Lower leg skin (tissue), 4 donors: Measurements from ENCODE around the gene CCK. TPM values are rescaled to one million over a fixed set of nuclear protein-coding genes. Genes with fewer than 3 reads are reported as not detected.

ENCODE experiments used
- DNase-seq, 2 donors: peaks; one replicate each; pipeline ENCODE4 v3.0.0-alpha.2; 2019; ENCODE audit warnings: low spot score in 2 of 2
- H3K4me3 ChIP-seq: fragments of 200-600 bp; sonication (generic); 2 replicates; pipeline ENCODE4 v1.5.1; 2017; ENCODE audit warnings: mild to moderate bottlenecking, low read depth; ENCODE audit not compliant: poor library complexity, severe bottlenecking
- CTCF ChIP-seq, 3 donors: fragments of 450-650 bp; IDR thresholded peaks; one replicate each; pipeline ENCODE4 v1.5.1; 2016; ENCODE audit warnings: antibody characterized with exemption in 3 of 3, mild to moderate bottlenecking in 3 of 3, moderate library complexity in 2 of 3
- POLR2A ChIP-seq, 2 donors: fragments of 450-650 bp; IDR thresholded peaks; one replicate each; pipeline ENCODE4 v1.6.1; 2016 to 2017; ENCODE audit warnings: antibody characterized with exemption in 2 of 2, mild to moderate bottlenecking in 1 of 2, moderate library complexity in 1 of 2
- WGBS, 2 donors: methylation state at CpG; one replicate each; pipeline ENCODE4 v1.1.5; 2018; 5-methylcytosine and 5-hydroxymethylcytosine counted together
- intact Hi-C: fragments of 100-400 bp; cut with DNase I; formaldehyde crosslinking; loops from one replicate; pipeline ENCODE4 v1.15.0; 2023; ENCODE audit warnings: low total_unique reads
- total RNA-seq, 4 donors: library from RNA; depleted of rRNA; stranded (reverse); fragments of >200 nt; gene quantifications; one replicate each; pipeline ENCODE4 v1.1.0, GENCODE V29; 2016

CCK gene
- total RNA-seq, 4 donors from 2014 or later = 0.91 TPM; not detected in 3

DNA sequence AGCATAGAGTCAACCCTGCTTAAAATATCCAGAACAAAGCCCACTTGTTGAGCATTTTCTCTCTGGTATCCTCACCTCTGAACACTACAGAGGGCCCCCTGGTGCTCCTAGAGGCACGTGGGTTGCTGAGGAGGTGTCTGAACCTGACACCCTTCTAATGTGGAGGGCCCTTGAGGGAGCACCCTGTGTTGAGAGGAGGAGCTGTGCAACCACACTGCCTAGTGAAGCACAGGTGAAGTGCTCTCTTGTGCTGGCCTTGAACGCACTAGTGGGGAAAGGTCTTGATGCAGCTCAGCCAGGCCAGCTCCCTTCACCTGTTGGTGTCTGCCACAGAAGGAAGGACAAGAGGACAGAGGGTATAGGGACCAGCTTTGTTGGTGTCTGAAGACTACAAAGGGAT lies 51.9 kb downstream of the CCK start:
- WGBS, 2 donors = 76 to 83% methylated on average over 2 of the region's 2 CpGs
- intact Hi-C loops = no loop called here
- TF ChIP-seq CTCF (IDR thresholded peaks at IDR 0.05) (no peak), POLR2A (IDR thresholded peaks at IDR 0.05) (no peak)

GRCh38 chr3:42213417-42213816 lies 52.6 kb downstream of the CCK start:
- TF ChIP-seq CTCF (IDR thresholded peaks at IDR 0.05) (no peak), POLR2A (IDR thresholded peaks at IDR 0.05) (no peak)
- intact Hi-C loops = no loop called here
- no peak for DNase-seq
- 77 to 80% methylated on average over 6 of the region's 6 CpGs for WGBS, 2 donors
- H3K4me3 ChIP-seq = no peak overlapping the region

More for the DNA sequence above, 51.9 kb downstream of the CCK start:
- no peak for DNase-seq
- no peak overlapping the region for H3K4me3 ChIP-seq

DNA sequence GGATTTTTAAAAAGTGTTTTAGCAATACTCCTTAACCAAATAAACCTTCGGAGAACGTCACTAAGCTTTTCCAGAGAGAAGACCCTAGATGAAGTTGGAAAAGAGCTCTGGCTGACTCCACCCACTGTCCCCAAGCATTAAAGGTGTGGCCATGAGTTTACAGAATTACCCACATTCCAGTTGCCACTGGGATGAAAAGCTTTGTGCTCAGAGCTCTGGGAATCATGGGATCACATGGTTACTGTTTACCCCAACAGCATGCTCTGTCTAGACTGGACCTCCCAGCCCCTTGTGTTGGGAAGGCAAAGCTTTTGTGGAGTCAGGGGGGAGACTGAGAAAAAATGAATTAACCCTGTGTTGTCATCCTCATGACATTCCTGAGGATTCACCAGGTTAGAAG lies 55.3 kb downstream of the CCK start:
- TF ChIP-seq POLR2A (IDR thresholded peaks at IDR 0.05) = no peak
- TF ChIP-seq CTCF (IDR thresholded peaks at IDR 0.05) = no peak
- H3K4me3 ChIP-seq = no peak overlapping the region
- WGBS, 2 donors = 58 to 89% methylated on average over 2 of the region's 2 CpGs
- no peak for DNase-seq
- intact Hi-C loops = no loop called here

DNA sequence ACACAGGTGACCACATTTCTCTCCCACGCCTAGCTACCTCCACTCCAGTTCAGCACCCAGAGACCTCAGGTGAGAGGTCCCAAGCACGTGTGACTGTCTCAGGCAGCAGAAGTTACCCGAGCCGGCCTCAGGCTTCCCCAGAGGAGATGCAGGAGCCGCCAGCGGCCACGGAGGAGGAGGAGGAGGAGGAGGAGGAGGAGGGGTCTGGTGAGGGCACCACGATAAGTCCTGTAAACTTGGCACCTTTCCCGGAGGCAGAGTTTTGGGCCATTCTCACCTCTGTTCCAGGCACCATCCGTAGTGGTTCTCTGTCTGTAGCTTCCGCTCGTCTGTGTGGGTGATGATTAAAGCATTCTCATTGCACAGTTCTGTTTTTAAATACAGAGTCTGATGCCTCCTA lies 56.1 kb downstream of the CCK start:
- no peak overlapping the region for H3K4me3 ChIP-seq
- peak in 1 of 2 donors; percentile 77 for DNase-seq
- intact Hi-C loops = no loop called here
- 74 to 84% methylated on average over 12 of the region's 12 CpGs for WGBS, 2 donors
- TF ChIP-seq CTCF (IDR thresholded peaks at IDR 0.05) (no peak), POLR2A (IDR thresholded peaks at IDR 0.05) (no peak)

Other genes with a start within 250 kb of the CCK start
- 10 to 100 TPM; 69.0 to 96.3 (median 84.9) TPM for gene TRAK1, start 174.8 kb downstream of the CCK start, total RNA-seq
- not detected for gene LYZL4, start 144.4 kb upstream of the CCK start, total RNA-seq
- gene VIPR1, start 236.5 kb upstream of the CCK start, total RNA-seq = 100 to 1,000 TPM in 1 of 4 donors, 10 to 100 TPM in 3; 69.9 to 110 (median 70.8) TPM